Trophoblast cell (in vitro differentiated cells and primary cell): ENCODE measurements around the gene PTPRN2.

Experiments used
- DNase-seq, 2 donors: peaks; one replicate each; pipeline ENCODE4 v3.0.0-alpha.2; 2016
- H2AFZ ChIP-seq: 2 replicates; pipeline ENCODE4 v1.6.1; 2013; ENCODE audit warnings: low read length, moderate library complexity, mild to moderate bottlenecking; ENCODE audit not compliant: insufficient read depth, poor library complexity
- H2AK5ac ChIP-seq: 2 replicates; pipeline ENCODE4 v1.6.1; 2013; ENCODE audit warnings: mild to moderate bottlenecking, low read length
- H2BK120ac ChIP-seq: 2 replicates; pipeline ENCODE4 v1.6.1; 2013; ENCODE audit warnings: low read length, mild to moderate bottlenecking, moderate library complexity; ENCODE audit not compliant: insufficient read depth, poor library complexity
- H2BK12ac ChIP-seq: 2 replicates; pipeline ENCODE4 v1.6.1; 2013; ENCODE audit warnings: mild to moderate bottlenecking, low read length, moderate library complexity
- H2BK5ac ChIP-seq: 2 replicates; pipeline ENCODE4 v1.6.1; 2013; ENCODE audit warnings: low read length, low read depth, moderate library complexity, mild to moderate bottlenecking; ENCODE audit not compliant: poor library complexity
- H3K14ac ChIP-seq: 2 replicates; pipeline ENCODE4 v1.6.1; 2013; ENCODE audit warnings: mild to moderate bottlenecking, low read length
- H3K18ac ChIP-seq: 2 replicates; pipeline ENCODE4 v1.6.1; 2013; ENCODE audit warnings: mild to moderate bottlenecking, low read length
- H3K23ac ChIP-seq: 2 replicates; pipeline ENCODE4 v1.6.1; 2013; ENCODE audit warnings: low read length
- H3K27ac ChIP-seq: 2 replicates; pipeline ENCODE4 v1.5.1; 2013; ENCODE audit warnings: low read depth, mild to moderate bottlenecking, inconsistent platforms, low read length, moderate library complexity
- H3K27me3 ChIP-seq: 2 replicates; pipeline ENCODE4 v1.6.1; 2013; ENCODE audit warnings: inconsistent platforms, mild to moderate bottlenecking, low read length, moderate library complexity; ENCODE audit not compliant: insufficient read depth
- H3K36me3 ChIP-seq, 2 experiments: 1 replicate in 1 of 2; 2 replicates in 1 of 2; pipeline ENCODE4 v1.6.1; 2013; ENCODE audit warnings: low read length in 2 of 2, mild to moderate bottlenecking in 2 of 2, moderate library complexity in 1 of 2; ENCODE audit not compliant: insufficient read depth in 2 of 2, control insufficient read depth in 1 of 2
- H3K4ac ChIP-seq: 2 replicates; pipeline ENCODE4 v1.6.1; 2013; ENCODE audit warnings: low read depth, mild to moderate bottlenecking, low read length, moderate library complexity
- H3K4me1 ChIP-seq, 2 experiments: 1 replicate in 1 of 2; 2 replicates in 1 of 2; pipeline ENCODE4 v1.6.1; 2013; ENCODE audit warnings: low read length in 2 of 2, mild to moderate bottlenecking in 2 of 2, moderate library complexity in 1 of 2; ENCODE audit not compliant: insufficient read depth in 2 of 2, control insufficient read depth in 1 of 2
- H3K4me2 ChIP-seq: 2 replicates; pipeline ENCODE4 v1.6.1; 2013; ENCODE audit warnings: inconsistent platforms, mild to moderate bottlenecking, low read length, moderate library complexity
- H3K4me3 ChIP-seq: 2 replicates; pipeline ENCODE4 v1.5.1; 2013; ENCODE audit warnings: mild to moderate bottlenecking, low read depth, low read length, inconsistent platforms
- H3K79me1 ChIP-seq: one replicate; pipeline ENCODE4 v1.6.1; 2013; ENCODE audit warnings: low read length
- H3K79me2 ChIP-seq: 2 replicates; pipeline ENCODE4 v1.6.1; 2013; ENCODE audit warnings: low read length, mild to moderate bottlenecking; ENCODE audit not compliant: control insufficient read depth, insufficient read depth, poor library complexity
- H3K9ac ChIP-seq: 2 replicates; pipeline ENCODE4 v1.6.1; 2013; ENCODE audit warnings: mild to moderate bottlenecking, low read length
- H3K9me3 ChIP-seq: 2 replicates; pipeline ENCODE4 v1.6.1; 2013; ENCODE audit warnings: low read depth, mild to moderate bottlenecking, control low read depth, inconsistent platforms, low read length; ENCODE audit not compliant: insufficient read depth
- H4K12ac ChIP-seq: 2 replicates; pipeline ENCODE4 v1.6.1; 2013; ENCODE audit warnings: low read depth, mild to moderate bottlenecking, low read length, moderate library complexity
- H4K8ac ChIP-seq: 2 replicates; pipeline ENCODE4 v1.6.1; 2013; ENCODE audit warnings: low read depth, mild to moderate bottlenecking, low read length, moderate library complexity
- H4K91ac ChIP-seq: one replicate; pipeline ENCODE4 v1.6.1; 2013; ENCODE audit warnings: low read depth, mild to moderate bottlenecking, low read length, moderate library complexity
- WGBS: extraction: QIAGEN DNeasy Blood & Tissue Kit; methylation state at CpG from one replicate; pipeline ENCODE4 v1.1.7; 2013; ENCODE audit warnings: missing lambda C conversion rate; ENCODE audit not compliant: insufficient read length, insufficient coverage; ENCODE audit errors: extremely low coverage; 5-methylcytosine and 5-hydroxymethylcytosine counted together

PTPRN2 gene

DNA sequence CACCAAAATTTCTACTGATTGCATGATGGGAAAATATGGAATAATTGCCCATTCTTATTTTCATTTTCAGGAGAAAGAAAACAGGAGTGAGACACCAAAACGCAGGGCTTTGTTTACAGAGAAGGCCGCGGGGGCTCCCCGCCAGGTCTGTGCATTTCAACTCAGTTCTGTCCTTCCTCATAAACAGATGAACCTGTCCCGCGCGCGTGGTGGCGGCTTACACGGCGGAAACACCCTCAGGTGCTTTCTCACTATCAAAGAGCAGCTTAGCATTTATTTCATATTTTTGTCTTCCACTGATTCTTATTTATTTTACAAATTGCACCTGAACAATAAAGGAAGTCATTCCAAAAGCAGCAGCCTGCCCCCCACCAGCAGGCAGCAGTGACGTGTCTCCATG lies 579.4 kb downstream of the PTPRN2 start:
- H3K18ac ChIP-seq = no peak overlapping the region
- no peak overlapping the region for H3K23ac ChIP-seq
- no peak overlapping the region for H3K9ac ChIP-seq
- H3K36me3 ChIP-seq = no peaks in the 10 kb centered on the region
- DNase-seq = no peak
- no peak overlapping the region for H2AFZ ChIP-seq
- no peak overlapping the region for H2BK120ac ChIP-seq
- H3K27ac ChIP-seq = no peak overlapping the region
- no peak overlapping the region for H4K8ac ChIP-seq
- H4K91ac ChIP-seq = no peak overlapping the region
- no peaks in the 10 kb centered on the region for H3K79me2 ChIP-seq
- no peak overlapping the region for H2AK5ac ChIP-seq
- no peak overlapping the region for H3K4me3 ChIP-seq
- no peaks in the 10 kb centered on the region for H3K27me3 ChIP-seq
- H3K9me3 ChIP-seq = no peaks in the 10 kb centered on the region
- no peak overlapping the region for H2BK12ac ChIP-seq
- no CpG with 5 or more reads among the region's 12 CpGs for WGBS
- no peaks in the 10 kb centered on the region for H3K79me1 ChIP-seq
- H3K14ac ChIP-seq = no peak overlapping the region
- H3K4me2 ChIP-seq = no peak overlapping the region
- H2BK5ac ChIP-seq = no peak overlapping the region
- no peak overlapping the region for H4K12ac ChIP-seq
- no peaks in the 10 kb centered on the region for H3K4me1 ChIP-seq
- H3K4ac ChIP-seq = no peak overlapping the region

DNA sequence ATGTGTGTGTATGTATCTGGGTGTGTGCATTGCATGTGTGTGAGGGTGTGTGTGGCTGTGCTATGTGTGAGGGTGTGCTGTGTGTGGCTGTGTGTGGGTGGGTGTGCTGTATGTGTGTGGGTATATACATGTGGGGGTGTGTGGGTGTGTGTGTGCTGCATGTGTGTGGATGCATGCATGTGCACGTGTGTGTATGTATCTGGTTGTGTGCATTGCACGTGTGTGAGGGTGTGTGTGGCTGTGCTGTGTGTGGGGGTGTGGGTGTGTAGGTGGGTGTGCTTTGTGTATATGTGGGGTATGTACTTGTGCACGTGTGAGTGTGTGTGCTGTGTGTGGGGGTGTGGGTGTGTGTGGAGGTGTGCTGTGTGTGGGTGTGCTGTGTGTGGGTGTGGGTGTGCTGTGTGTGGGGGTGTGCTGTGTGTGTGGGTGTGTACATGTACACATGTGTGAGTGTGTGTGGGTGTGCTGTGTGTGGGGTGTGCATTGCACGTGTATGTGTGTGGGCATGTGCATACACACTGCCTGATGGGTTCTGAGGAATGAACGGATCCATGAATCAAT lies 579.8 kb downstream of the PTPRN2 start:
- Histone ChIP-seq H3K36me3 (no peaks in the 10 kb centered on the region), H3K18ac (no peak overlapping the region), H3K14ac (no peak overlapping the region), H3K23ac (no peak overlapping the region), H3K4ac (no peak overlapping the region), H4K8ac (no peak overlapping the region), H3K79me1 (no peaks in the 10 kb centered on the region), H3K27ac (no peak overlapping the region), H2AFZ (no peak overlapping the region), H3K4me3 (peak overlapping the region; percentile 30), H2BK120ac (no peak overlapping the region), H3K79me2 (no peaks in the 10 kb centered on the region), H2BK5ac (no peak overlapping the region), H2BK12ac (no peak overlapping the region), H4K91ac (no peak overlapping the region), H2AK5ac (no peak overlapping the region), H3K4me2 (no peak overlapping the region), H3K9me3 (no peaks in the 10 kb centered on the region), H3K27me3 (no peaks in the 10 kb centered on the region), H3K4me1 (no peaks in the 10 kb centered on the region), H3K9ac (no peak overlapping the region), H4K12ac (no peak overlapping the region)
- WGBS = no CpG with 5 or more reads among the region's 5 CpGs
- DNase-seq = no peak

DNA sequence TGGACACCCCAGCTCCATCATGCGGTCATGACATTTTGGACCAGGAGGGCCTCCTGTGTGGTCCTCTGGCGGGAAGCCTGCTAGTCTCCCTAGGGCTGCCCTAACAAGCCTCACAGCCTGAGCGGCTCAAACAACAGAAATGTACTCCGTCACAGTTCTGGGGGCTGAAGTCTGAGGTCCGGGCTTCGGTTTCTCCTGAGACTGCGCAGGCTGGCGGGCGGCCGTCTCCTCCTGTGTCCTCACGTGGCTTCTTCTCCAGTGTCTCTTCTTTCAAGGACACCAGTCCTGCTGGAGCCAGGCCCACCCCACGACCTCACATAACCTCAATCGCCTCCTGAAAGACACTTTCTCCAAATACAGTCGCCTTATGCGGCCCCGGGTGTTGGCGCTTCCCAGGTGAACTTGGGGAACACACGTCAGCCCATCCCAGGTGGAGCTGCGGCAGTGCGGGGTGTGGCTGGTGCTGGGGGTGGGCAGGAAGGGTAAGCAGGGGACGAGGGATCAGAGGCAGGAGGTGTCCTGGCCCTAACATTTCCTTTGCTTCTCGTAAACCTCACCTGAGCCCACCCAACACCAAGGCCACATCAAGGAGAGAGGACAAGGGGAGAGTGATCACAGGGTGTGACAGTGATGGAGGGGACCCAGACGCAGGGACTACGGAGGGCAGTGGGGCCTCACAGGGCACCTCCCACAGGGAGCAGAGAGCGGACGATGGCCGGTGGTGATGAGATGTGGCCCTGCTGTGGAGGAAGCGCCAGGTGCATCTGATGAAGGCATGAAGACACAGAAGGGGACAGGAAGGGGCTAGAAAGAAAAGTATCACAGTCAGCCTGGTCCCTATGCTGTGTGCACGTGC lies 580.6 kb downstream of the PTPRN2 start:
- H3K79me2 ChIP-seq = no peaks in the 10 kb centered on the region
- no peaks in the 10 kb centered on the region for H3K79me1 ChIP-seq
- no peak overlapping the region for H2BK12ac ChIP-seq
- H2BK5ac ChIP-seq = no peak overlapping the region
- no peaks in the 10 kb centered on the region for H3K36me3 ChIP-seq
- H2AFZ ChIP-seq = no peak overlapping the region
- no peak for DNase-seq
- no peak overlapping the region for H4K91ac ChIP-seq
- no peak overlapping the region for H3K4ac ChIP-seq
- no peaks in the 10 kb centered on the region for H3K4me1 ChIP-seq
- no CpG with 5 or more reads among the region's 29 CpGs for WGBS
- H3K18ac ChIP-seq = no peak overlapping the region
- no peak overlapping the region for H2BK120ac ChIP-seq
- H4K8ac ChIP-seq = no peak overlapping the region
- H4K12ac ChIP-seq = no peak overlapping the region
- H3K9ac ChIP-seq = no peak overlapping the region
- H3K23ac ChIP-seq = no peak overlapping the region
- no peaks in the 10 kb centered on the region for H3K27me3 ChIP-seq
- no peak overlapping the region for H3K27ac ChIP-seq
- H3K9me3 ChIP-seq = no peaks in the 10 kb centered on the region
- H3K4me3 ChIP-seq = no peak overlapping the region
- no peak overlapping the region for H3K4me2 ChIP-seq
- H2AK5ac ChIP-seq = no peak overlapping the region
- no peak overlapping the region for H3K14ac ChIP-seq

DNA sequence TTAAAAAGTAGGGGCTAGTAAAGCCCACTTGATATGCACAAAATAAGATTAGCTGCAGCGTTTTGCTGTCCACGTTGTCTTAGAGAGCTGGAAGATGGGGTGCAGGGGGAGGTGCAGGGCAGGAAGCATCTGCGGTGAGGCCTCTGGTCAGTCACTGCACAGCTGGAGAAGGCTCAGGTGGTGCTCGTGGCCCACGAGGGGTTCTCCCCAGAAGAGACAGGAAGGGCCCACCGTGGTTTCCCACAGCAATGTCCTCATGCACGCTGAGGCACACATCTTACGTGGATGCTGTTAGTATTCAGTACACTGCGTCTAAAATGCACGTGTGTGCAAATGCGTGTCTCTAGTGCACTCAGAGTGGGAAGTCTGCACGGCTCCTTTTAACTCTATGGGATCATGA lies 582.1 kb downstream of the PTPRN2 start:
- Histone ChIP-seq H3K9me3 (no peaks in the 10 kb centered on the region), H4K91ac (no peak overlapping the region), H3K27ac (no peak overlapping the region), H3K27me3 (no peaks in the 10 kb centered on the region), H3K4me2 (no peak overlapping the region), H2BK12ac (no peak overlapping the region), H3K36me3 (no peaks in the 10 kb centered on the region), H2BK5ac (no peak overlapping the region), H3K14ac (no peak overlapping the region), H2AFZ (no peak overlapping the region), H3K4me3 (no peak overlapping the region), H4K8ac (no peak overlapping the region), H2AK5ac (no peak overlapping the region), H2BK120ac (no peak overlapping the region), H3K23ac (no peak overlapping the region), H4K12ac (no peak overlapping the region), H3K79me2 (no peaks in the 10 kb centered on the region), H3K4me1 (no peaks in the 10 kb centered on the region), H3K79me1 (no peaks in the 10 kb centered on the region), H3K18ac (no peak overlapping the region), H3K4ac (no peak overlapping the region), H3K9ac (no peak overlapping the region)
- WGBS = no CpG with 5 or more reads among the region's 12 CpGs
- no peak for DNase-seq
